Motor neuron (in vitro differentiated cells): Measurements from ENCODE around the gene RER1. TPM values are rescaled to one million over a fixed set of nuclear protein-coding genes. Genes with fewer than 3 reads are reported as not detected.

Experiments used
- ATAC-seq, 8 experiments: fragments of 200-7000 bp; cut with Tn5 transposase; replicated peaks in 6 of 8; 2 replicates each; pipeline ENCODE4 v1.8.0; 2021; ENCODE audit warnings: mild to moderate bottlenecking in 8 of 8, moderate library complexity in 8 of 8
- H3K27ac ChIP-seq, 2 donors: fragments of 250-450 bp; sonication (Bioruptor Pico); 2 replicates each; pipeline ENCODE4 v1.9.0; 2021; ENCODE audit warnings: antibody characterized with exemption in 2 of 2, mild to moderate bottlenecking in 2 of 2, moderate library complexity in 1 of 2
- H3K4me1 ChIP-seq, 2 donors: fragments of 250-450 bp; sonication (Bioruptor Pico); replicated peaks in 1 of 2; 2 replicates each; pipeline ENCODE4 v1.6.1; 2021; ENCODE audit warnings: antibody characterized with exemption in 2 of 2, mild to moderate bottlenecking in 2 of 2, moderate library complexity in 1 of 2
- H3K4me3 ChIP-seq, 5 donors: fragments of 250-450 bp; sonication (Bioruptor Pico); 2 replicates each; pipeline ENCODE4 v1.9.0; 2021; ENCODE audit warnings: antibody characterized with exemption in 5 of 5, mild to moderate bottlenecking in 5 of 5, moderate library complexity in 4 of 5
- WGBS, 10 experiments: fragments of 450-650 bp; shearing (Covaris generic); methylation state at CpG; one replicate each; pipeline ENCODE4 v1.0.0; 2022; 5-methylcytosine and 5-hydroxymethylcytosine counted together
- in situ Hi-C, 9 experiments: fragments of 400-800 bp; cut with MboI; loops; one replicate each; pipeline ENCODE4 v1.15.0; 2021; ENCODE audit warnings: low sequenced_read_pairs in 9 of 9, low pct_unique_long_range_greater_than_20kb in 2 of 9; ENCODE audit not compliant: unreplicated experiment in 9 of 9
- total RNA-seq, 8 experiments: library from RNA; unstranded; fragments of 300-600 nt; gene quantifications; 2 replicates each; pipeline versions ENCODE4 v1.2.3 to v1.2.4, GENCODE V29; 2022

Gene RER1
- total RNA-seq, 8 experiments from 2014 or later: 57.8 to 165 (median 86.4) TPM

GRCh38 chr1:2411801-2412394 lies 20.3 kb downstream of the RER1 start:
- 0 to 19% (median 0%) methylated on average over 5 to 15 of the region's 38 CpGs; no CpG with 5 or more reads in 5 of the 10 experiments for whole genome bisulfite sequencing, 10 experiments
- peaks cover 23 to 24% of the 10 kb centered on the region in 2 donors for H3K4me1 ChIP-seq
- peak; percentile 31 to 62 (median 36) for ATAC-seq
- peak overlapping the region; percentile 83 to 95 for H3K27ac ChIP-seq
- in situ Hi-C loops: loop anchor here in 6 of 9 experiments (10.0 to 25.0 kb wide), 5 partner anchors 125 to 1025 kb away; partner anchors contain the start of genes HES5 (in 2 of the 6) and PANK4 (in 2 of the 6)
- H3K4me3 ChIP-seq: peak overlapping the region; percentile 77 to 99 (median 98)

DNA sequence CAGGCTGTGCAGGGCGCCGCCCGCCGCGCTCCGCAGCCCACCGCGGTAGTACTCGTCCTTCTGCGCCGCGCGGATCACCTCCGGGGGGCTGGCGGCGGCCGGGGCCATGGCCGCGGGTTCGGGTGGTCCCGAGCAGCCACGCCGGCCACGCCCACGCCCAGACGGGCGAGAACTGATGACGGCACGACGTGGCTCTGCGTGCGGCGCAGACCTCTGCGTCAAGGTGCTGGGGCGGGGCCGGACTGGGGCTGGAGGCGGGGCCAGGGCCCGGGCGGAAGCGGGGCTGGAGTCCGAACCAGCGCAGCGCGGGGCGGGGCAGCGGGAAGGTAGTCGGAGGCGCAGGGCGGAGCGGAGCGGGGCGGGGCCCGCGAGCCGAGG lies 20.7 kb downstream of the RER1 start, which contains the start of gene PEX10:
Gene PEX10 (minus strand): TSS at position 170 of the 378 bp plus-strand sequence. CDS start 62 bp downstream, at position 108.
- ATAC-seq: peak; percentile 82 to 91 (median 86)
- WGBS, 10 experiments: 0 to 3% methylated on average over 6 to 15 of the region's 55 CpGs; no CpG with 5 or more reads in 8 of the 10 experiments
- Histone ChIP-seq H3K4me1 (peaks cover 23 to 24% of the 10 kb centered on the region in 2 donors), H3K4me3 (peak within 1 kb of the TSS; percentile 77 to 99 (median 98)), H3K27ac (peak within 1 kb of the TSS; percentile 83 to 95)
- in situ Hi-C loops: loop anchor here in 6 of 9 experiments (10.0 to 25.0 kb wide), 5 partner anchors 125 to 1025 kb away; partner anchors contain the start of genes HES5 (in 2 of the 6) and PANK4 (in 2 of the 6)

GRCh38 chr1:2412773-2413494 lies 21.3 kb downstream of the RER1 start:
- H3K4me1 ChIP-seq: peaks cover 23 to 24% of the 10 kb centered on the region in 2 donors
- peak overlapping the region; percentile 46 to 71 for H3K27ac ChIP-seq
- peak; percentile 0 to 58 (median 10) for ATAC-seq
- in situ Hi-C loops: loop anchor here in 6 of 9 experiments (10.0 to 25.0 kb wide), 5 partner anchors 124 to 1024 kb away; partner anchors contain the start of genes HES5 (in 2 of the 6) and PANK4 (in 2 of the 6)
- WGBS, 10 experiments: 0% methylated on average over 6 to 12 of the region's 66 CpGs; no CpG with 5 or more reads in 8 of the 10 experiments
- peak overlapping the region; percentile 77 to 99 (median 98) for H3K4me3 ChIP-seq

- Histone ChIP-seq H3K4me3 (peak overlapping the region; percentile 77 to 99 (median 98)), H3K27ac (no peak overlapping the region), H3K4me1 (peaks cover 23 to 28% of the 10 kb centered on the region in 2 donors)
- in situ Hi-C loops: loop anchor here in 6 of 9 experiments (10.0 to 25.0 kb wide), 5 partner anchors 124 to 1024 kb away; partner anchors contain the start of genes HES5 (in 2 of the 6) and PANK4 (in 2 of the 6)
- 40 to 67% (median 49%) methylated on average over 1 to 15 of the region's 28 CpGs; no CpG with 5 or more reads in 5 of the 10 experiments for WGBS, 10 experiments
- no peak for ATAC-seq
Observed at GRCh38 chr1:2413495-2414296, 22.1 kb downstream of the RER1 start.

- peak; percentile 2 to 24 (median 20) for ATAC-seq
- Histone ChIP-seq H3K4me3 (no peak overlapping the region), H3K4me1 (peaks cover 23 to 30% of the 10 kb centered on the region in 2 donors), H3K27ac (no peak overlapping the region)
- 0 to 6% (median 2%) methylated on average over 2 to 19 of the region's 25 CpGs; no CpG with 5 or more reads in 6 of the 10 experiments for WGBS, 10 experiments
- in situ Hi-C loops: loop anchor here in 6 of 9 experiments (10.0 to 25.0 kb wide), 5 partner anchors 123 to 1023 kb away; partner anchors contain the start of genes HES5 (in 2 of the 6) and PANK4 (in 2 of the 6)
Observed at GRCh38 chr1:2414297-2414958, 22.8 kb downstream of the RER1 start.

GRCh38 chr1:2415337-2415736 lies 23.7 kb downstream of the RER1 start:
- WGBS, 10 experiments: 7 to 80% (median 58%) methylated on average over 2 to 4 of the region's 11 CpGs; no CpG with 5 or more reads in 7 of the 10 experiments
- peaks cover 23 to 32% of the 10 kb centered on the region in 2 donors for H3K4me1 ChIP-seq
- ATAC-seq: no peak
- H3K27ac ChIP-seq: no peak overlapping the region
- in situ Hi-C loops: loop anchor here in 6 of 9 experiments (10.0 to 25.0 kb wide), 5 partner anchors 122 to 1022 kb away; partner anchors contain the start of genes HES5 (in 2 of the 6) and PANK4 (in 2 of the 6)
- H3K4me3 ChIP-seq: no peak overlapping the region

DNA sequence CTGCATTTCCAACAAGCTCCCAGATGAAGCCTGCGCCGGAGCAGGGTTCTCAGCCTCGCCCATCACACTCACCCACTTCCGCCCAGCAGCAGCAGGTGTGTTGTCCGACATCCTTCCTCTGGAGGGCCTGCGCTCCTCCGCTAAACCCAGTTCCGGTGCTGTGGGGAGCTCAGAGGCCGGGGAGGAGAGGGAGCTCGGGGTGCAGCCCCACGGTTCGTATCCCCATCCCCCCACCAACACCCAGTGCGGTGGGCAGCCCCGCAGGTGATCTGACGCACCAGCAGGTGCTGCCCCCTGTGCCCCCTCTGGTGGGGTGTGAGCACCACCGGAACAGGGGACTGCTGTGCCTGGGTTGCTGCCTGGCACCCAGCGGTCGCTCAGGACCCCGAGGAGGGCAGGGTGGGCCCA lies 24.2 kb downstream of the RER1 start:
- H3K27ac ChIP-seq: no peak overlapping the region
- peaks cover 23 to 32% of the 10 kb centered on the region in 2 donors for H3K4me1 ChIP-seq
- in situ Hi-C loops: loop anchor here in 6 of 9 experiments (10.0 to 25.0 kb wide), 5 partner anchors 121 to 1021 kb away; partner anchors contain the start of genes HES5 (in 2 of the 6) and PANK4 (in 2 of the 6)
- ATAC-seq: no peak
- WGBS, 10 experiments: 89 to 90% methylated on average over 6 to 8 of the region's 19 CpGs; no CpG with 5 or more reads in 8 of the 10 experiments
- no peak overlapping the region for H3K4me3 ChIP-seq

- Histone ChIP-seq H3K4me1 (peaks cover 21 to 30% of the 10 kb centered on the region in 2 donors), H3K27ac (no peak overlapping the region), H3K4me3 (no peak overlapping the region)
- in situ Hi-C loops: loop anchor here in 6 of 9 experiments (10.0 to 25.0 kb wide), 5 partner anchors 121 to 1021 kb away; partner anchors contain the start of genes HES5 (in 2 of the 6) and PANK4 (in 2 of the 6)
- no CpG with 5 or more reads among the region's 12 CpGs for WGBS, 10 experiments
- ATAC-seq: no peak
Observed at GRCh38 chr1:2416403-2416802, 24.8 kb downstream of the RER1 start.

- in situ Hi-C loops: loop anchor here in 6 of 9 experiments (10.0 to 25.0 kb wide), 5 partner anchors 120 to 1020 kb away; partner anchors contain the start of genes HES5 (in 2 of the 6) and PANK4 (in 2 of the 6)
- WGBS, 10 experiments: 42 to 100% (median 83%) methylated on average over 1 to 6 of the region's 13 CpGs; no CpG with 5 or more reads in 4 of the 10 experiments
Observed at GRCh38 chr1:2417083-2417832, 25.6 kb downstream of the RER1 start.

GRCh38 chr1:2417833-2418225 lies 26.2 kb downstream of the RER1 start:
- Histone ChIP-seq H3K4me3 (no peak overlapping the region), H3K4me1 (peaks cover 17 to 27% of the 10 kb centered on the region in 2 donors), H3K27ac (no peak overlapping the region)
- WGBS, 10 experiments: 76% methylated on average over 8 of the region's 14 CpGs; no CpG with 5 or more reads in 9 of the 10 experiments
- ATAC-seq: no peak
- in situ Hi-C loops: loop anchor here in 6 of 9 experiments (10.0 to 25.0 kb wide), 5 partner anchors 119 to 1019 kb away; partner anchors contain the start of genes HES5 (in 2 of the 6) and PANK4 (in 2 of the 6)

More at GRCh38 chr1:2417083-2417832, 25.6 kb downstream of the RER1 start:
- no peak overlapping the region for H3K4me3 ChIP-seq
- H3K4me1 ChIP-seq: peaks cover 17 to 27% of the 10 kb centered on the region in 2 donors
- ATAC-seq: no peak
- H3K27ac ChIP-seq: no peak overlapping the region
